ENCODE measurements around the gene ERMP1.
"Not testable (repeated sequence)": the region's sequence is repeated elsewhere in the genome, so short reads cannot be mapped to it uniquely, and the experiment has no call there.

Gene ERMP1

GRCh38 chr9:5815461-5815860, 17.5 kb downstream of the ERMP1 start:
- DNase-seq, result no peak

DNA sequence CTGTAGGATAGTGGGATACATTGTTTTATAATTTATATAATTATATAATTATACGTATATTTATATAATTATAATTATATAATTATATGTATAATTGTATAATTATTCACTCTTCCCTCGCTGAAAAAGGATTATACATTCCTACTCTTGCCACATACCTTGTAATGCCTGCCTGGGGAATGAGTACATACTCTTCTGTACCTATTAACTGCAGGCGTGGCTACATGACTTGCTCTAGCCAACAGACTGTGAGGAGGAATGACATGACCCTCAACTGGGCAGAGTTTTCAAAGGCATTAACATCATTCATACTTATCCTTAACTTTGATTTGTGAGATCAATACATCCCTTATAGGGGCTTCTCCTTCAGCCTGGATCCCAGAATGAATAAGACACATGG, 19.1 kb downstream of the ERMP1 start:
- no peak for DNase-seq

DNA sequence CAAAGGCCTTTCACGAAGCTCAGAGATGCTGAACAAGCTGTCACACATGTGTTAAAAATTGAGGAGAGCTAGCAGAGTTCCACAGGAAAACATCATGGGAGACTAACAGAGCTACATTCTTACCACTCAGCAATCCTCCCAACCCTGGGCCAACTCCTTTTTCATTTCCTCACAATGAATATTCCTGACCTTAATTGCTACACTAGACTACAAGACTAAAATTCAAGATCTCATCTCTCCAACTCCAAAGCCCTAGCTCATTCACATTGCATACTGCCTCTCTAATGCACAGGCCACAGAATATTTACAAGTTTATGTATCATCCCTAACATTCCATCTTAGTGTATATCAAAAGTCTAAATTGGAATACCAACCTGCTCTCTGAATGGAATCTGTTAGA, 21.2 kb downstream of the ERMP1 start:
- DNase-seq, result no peak

DNA sequence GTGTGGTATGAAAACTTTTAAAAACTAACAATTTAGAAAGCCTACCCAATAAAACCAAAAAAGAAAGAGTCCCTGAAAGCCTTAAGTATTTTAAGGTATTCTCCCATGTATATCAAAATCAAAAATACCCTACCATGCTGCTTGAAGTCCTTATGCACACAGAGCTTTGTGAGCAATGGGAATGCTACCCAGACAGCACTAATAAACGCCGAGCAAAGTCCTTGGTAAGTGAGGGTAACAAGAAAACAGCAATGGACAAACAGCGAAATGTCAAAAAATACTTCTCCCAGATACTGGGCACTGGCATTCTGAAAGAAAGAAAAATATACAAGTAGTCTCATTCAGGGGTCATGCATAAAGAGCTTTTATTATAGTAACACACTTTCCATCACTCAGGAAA, 27.4 kb downstream of the ERMP1 start:
- no peak for DNase-seq

- peak; percentile 24 for DNase-seq
Measured at GRCh38 chr9:5801739-5802113, 31.2 kb downstream of the ERMP1 start.

- no peak for DNase-seq
Measured at GRCh38 chr9:5800969-5801738, 31.8 kb downstream of the ERMP1 start.

GRCh38 chr9:5800378-5800777, 32.5 kb downstream of the ERMP1 start:
- not testable (repeated sequence) for DNase-seq

DNA sequence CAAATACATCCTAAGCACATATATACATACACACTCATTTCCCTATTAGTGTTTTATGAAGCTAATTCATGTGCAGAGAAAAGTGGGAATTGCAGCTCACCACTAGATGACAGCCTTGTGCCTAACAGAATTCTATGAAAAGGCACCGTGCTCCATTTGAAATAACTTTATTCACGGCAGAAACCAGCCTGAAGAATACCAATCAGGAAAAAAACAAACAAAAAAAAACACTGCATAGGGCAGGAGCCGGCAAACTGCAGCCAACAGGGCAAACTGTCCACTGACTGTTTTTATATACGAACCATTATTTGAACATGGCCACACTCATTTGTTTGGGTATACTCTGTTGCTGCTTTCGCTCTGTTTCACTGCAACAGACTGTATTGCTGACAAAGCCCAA, 33.6 kb downstream of the ERMP1 start:
- DNase-seq, result peak; percentile 53

DNA sequence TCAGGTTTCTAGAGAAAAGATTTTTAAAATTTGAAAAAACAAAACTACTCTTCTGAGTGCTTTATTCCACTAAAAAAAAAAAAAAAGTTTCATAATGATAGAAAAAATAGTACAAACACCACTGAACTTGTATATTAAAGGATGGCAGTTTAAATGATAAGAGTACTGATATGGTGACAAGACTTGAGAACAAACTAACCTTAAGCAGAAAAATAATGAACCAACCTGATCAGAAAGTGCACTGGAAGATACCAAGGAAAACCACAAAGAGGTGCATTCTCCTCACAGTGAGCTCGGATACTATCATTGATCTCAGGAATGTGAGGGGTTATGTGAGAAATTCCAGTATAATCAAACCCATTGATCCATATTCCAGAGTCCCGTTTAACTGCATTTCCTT, 34.3 kb downstream of the ERMP1 start:
- no peak for DNase-seq

DNA sequence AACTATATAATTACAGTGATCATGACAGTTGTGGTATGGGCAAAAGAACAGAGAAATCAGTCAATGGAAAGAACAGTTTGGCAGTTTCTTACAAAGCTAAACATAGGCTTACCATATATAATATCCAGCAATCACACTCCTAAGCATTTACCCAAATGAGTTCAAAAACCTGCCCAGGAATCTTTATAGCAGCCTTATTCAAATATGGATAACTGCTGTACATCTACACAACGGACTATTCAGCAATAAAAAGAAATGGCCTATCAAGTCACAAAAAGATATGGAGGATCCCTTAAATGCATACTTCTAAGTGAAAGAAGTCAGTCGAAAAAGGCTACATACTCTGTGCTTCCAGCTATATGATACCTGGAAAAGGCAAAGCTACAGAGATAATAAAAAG, 36.6 kb downstream of the ERMP1 start:
- no peak for DNase-seq

DNA sequence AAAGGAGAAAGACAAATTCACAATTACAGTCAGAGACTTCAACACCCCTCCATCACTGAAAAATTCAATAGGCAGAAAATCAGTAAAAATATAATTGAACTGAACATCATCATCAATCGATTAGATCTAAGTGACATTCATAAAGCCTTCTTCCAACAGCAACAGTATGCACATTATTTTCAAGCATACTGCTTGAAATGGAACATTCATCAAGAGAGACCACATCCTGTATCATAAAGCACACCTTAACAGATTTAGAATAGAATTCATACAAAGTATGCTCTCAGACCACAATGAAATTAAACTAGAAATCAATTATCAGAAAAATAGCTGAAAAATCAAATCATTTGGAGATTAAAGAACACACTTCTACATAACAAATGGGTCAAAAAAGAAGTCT, 39.1 kb downstream of the ERMP1 start:
- DNase-seq, result no peak

DNA sequence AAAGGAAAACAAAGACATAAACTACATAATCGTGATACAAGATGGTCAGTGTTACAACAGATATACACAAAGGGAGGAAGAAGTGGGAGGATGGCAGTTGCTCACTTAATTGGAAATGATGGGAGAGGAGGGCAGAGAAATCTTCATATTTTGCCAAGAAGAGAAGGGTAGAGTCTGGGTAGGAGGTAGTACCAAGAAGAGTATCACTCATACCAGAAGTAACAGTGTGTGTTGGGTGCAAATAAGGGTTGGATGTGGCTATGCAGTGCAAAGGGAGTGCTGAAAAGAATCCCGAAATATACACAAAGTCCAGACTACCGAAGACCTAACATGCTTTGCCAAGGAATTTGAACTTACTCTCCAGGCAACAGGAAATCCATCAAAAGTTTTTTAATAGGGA, 41.0 kb downstream of the ERMP1 start:
- DNase-seq, result no peak

GRCh38 chr9:5790923-5791322, 42.0 kb downstream of the ERMP1 start:
- no peak for DNase-seq

- no peak for DNase-seq
Measured at GRCh38 chr9:5789489-5789888, 43.4 kb downstream of the ERMP1 start.

- DNase-seq, result no peak
Measured at GRCh38 chr9:5787759-5788302, 45.1 kb downstream of the ERMP1 start.

GRCh38 chr9:5787220-5787619, 45.7 kb downstream of the ERMP1 start:
- DNase-seq, result no peak

GRCh38 chr9:5786370-5787127, 46.4 kb downstream of the ERMP1 start:
- DNase-seq, result peak; percentile 21

- DNase-seq, result no peak
Measured at GRCh38 chr9:5784526-5785315, 48.2 kb downstream of the ERMP1 start.

- DNase-seq, result no peak
Measured at GRCh38 chr9:5783982-5784381, 48.9 kb downstream of the ERMP1 start.

DNA sequence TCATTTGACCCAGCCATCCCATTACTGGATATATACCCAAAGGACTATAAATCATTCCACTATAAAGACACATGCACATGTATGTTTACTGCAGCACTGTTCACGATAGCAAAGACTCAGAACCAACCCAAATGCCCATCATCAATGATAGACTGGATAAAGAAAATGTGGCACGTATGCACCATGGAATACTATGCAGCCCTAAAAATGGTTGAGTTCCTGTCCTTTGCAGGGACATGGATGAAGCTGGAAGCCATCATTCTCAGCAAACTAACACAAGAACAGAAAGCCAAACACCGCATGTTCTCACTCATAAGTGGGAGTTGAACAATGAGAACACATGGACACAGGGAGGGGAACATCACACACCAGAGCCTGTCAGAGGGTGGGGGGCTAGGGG, 49.5 kb downstream of the ERMP1 start:
- DNase-seq, result not testable (repeated sequence)

DNA sequence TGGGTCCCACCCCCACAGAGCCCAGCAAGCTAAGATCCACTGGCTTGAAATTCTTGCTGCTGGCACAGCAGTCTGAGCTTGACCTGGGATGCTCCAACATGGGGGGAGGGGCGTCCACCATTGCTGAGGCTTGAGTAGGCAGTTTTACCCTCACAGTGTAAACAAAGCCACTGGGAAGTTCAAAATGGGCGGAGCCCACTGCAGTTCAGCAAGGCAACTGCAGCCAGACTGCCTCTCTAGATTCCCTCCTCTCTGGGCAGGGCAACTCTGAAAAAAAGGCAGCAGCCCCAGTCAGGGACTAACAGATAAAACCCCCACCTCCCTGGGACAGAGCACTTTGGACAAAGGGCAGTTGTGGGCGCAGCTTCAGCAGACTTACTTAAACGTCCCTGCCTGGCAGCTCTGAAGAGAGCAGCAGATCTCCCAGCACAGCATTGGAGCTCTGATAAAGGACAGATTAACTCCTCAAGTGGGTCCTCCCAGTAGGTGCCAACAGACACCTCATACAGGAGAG, 53.2 kb downstream of the ERMP1 start:
- DNase-seq, result not testable (repeated sequence)

GRCh38 chr9:5778805-5779204, 54.1 kb downstream of the ERMP1 start:
- no peak for DNase-seq

GRCh38 chr9:5773324-5773999, 59.5 kb downstream of the ERMP1 start:
- no peak for DNase-seq
